Loucy (cell line): ENCODE data around the gene LAMA5.

Source experiments
- H2AFZ ChIP-seq: fragments of 200-600 bp; sonication (generic); 2 replicates; pipeline ENCODE4 v1.6.0; 2016; ENCODE audit warnings: antibody characterized with exemption, mild to moderate bottlenecking, low read length, moderate library complexity
- H3F3A ChIP-seq: fragments of 200-600 bp; 2 replicates; pipeline ENCODE4 v1.6.0; 2016; ENCODE audit warnings: antibody characterized with exemption, low read depth, mild to moderate bottlenecking
- H3K27me3 ChIP-seq: fragments of 200-600 bp; sonication (generic); 2 replicates; pipeline ENCODE4 v1.6.1; 2014; ENCODE audit warnings: low read length, mild to moderate bottlenecking; ENCODE audit not compliant: insufficient read depth, poor library complexity, severe bottlenecking
- H3K36me3 ChIP-seq: fragments of 200-600 bp; sonication (generic); 2 replicates; pipeline ENCODE4 v1.6.1; 2016; ENCODE audit warnings: low read length; ENCODE audit not compliant: insufficient read depth
- H3K4me1 ChIP-seq: fragments of 200-600 bp; sonication (generic); 2 replicates; pipeline ENCODE4 v1.5.1; 2014; ENCODE audit warnings: low read length, mild to moderate bottlenecking; ENCODE audit not compliant: insufficient read depth, poor library complexity, severe bottlenecking
- H3K4me2 ChIP-seq: fragments of 200-600 bp; sonication (generic); 2 replicates; pipeline ENCODE4 v1.6.0; 2014; ENCODE audit warnings: antibody characterized with exemption, low read length, low read depth, mild to moderate bottlenecking; ENCODE audit not compliant: poor library complexity, severe bottlenecking
- H3K4me3 ChIP-seq: fragments of 200-600 bp; sonication (generic); 2 replicates; pipeline ENCODE4 v1.5.1; 2014; ENCODE audit warnings: low read length, mild to moderate bottlenecking, mixed read lengths; ENCODE audit not compliant: poor library complexity, severe bottlenecking
- H3K79me2 ChIP-seq: fragments of 200-600 bp; sonication (generic); 2 replicates; pipeline ENCODE4 v1.6.1; 2014; ENCODE audit warnings: low read length; ENCODE audit not compliant: insufficient read depth
- H3K9ac ChIP-seq: fragments of 200-600 bp; sonication (generic); 2 replicates; pipeline ENCODE4 v1.6.0; 2014; ENCODE audit warnings: mild to moderate bottlenecking, low read depth, low read length, moderate library complexity; ENCODE audit not compliant: poor library complexity, severe bottlenecking
- H3K9me2 ChIP-seq: fragments of 200-600 bp; sonication (generic); replicated peaks from 2 replicates; pipeline ENCODE4 v1.6.1; 2016; ENCODE audit warnings: low read depth, low read length, mixed read lengths
- H3K9me3 ChIP-seq: fragments of 200-600 bp; sonication (generic); 2 replicates; pipeline ENCODE4 v1.6.1; 2014; ENCODE audit warnings: mild to moderate bottlenecking, antibody characterized with exemption, low read length, low read depth; ENCODE audit not compliant: insufficient read depth
- H4K20me1 ChIP-seq: fragments of 200-600 bp; sonication (generic); 2 replicates; pipeline ENCODE4 v1.6.0; 2014; ENCODE audit warnings: antibody characterized with exemption, low read length, mild to moderate bottlenecking; ENCODE audit not compliant: insufficient read depth, poor library complexity, severe bottlenecking
- CTCF ChIP-seq: fragments of 200-600 bp; sonication (generic); conservative IDR thresholded peaks from 2 replicates; pipeline ENCODE4 v1.5.1; 2014; ENCODE audit warnings: mild to moderate bottlenecking, antibody characterized with exemption, low read length
- EZH2phosphoT487 ChIP-seq: fragments of 200-600 bp; IDR thresholded peaks from 2 replicates; pipeline ENCODE4 v1.6.1; 2018; ENCODE audit warnings: antibody characterized with exemption, mild to moderate bottlenecking, moderate library complexity, borderline replicate concordance

LAMA5 gene

GRCh38 chr20:62268228-62268900 lies 98.7 kb downstream of the LAMA5 start:
- Histone ChIP-seq H4K20me1 (no peaks in the 10 kb centered on the region), H3F3A (no peaks in the 10 kb centered on the region), H3K9ac (no peak overlapping the region), H3K36me3 (peaks cover 70% of the 10 kb centered on the region), H3K4me3 (no peak overlapping the region), H3K79me2 (no peaks in the 10 kb centered on the region), H3K9me3 (no peaks in the 10 kb centered on the region), H3K9me2 (no peaks in the 10 kb centered on the region), H2AFZ (no peak overlapping the region), H3K4me2 (no peak overlapping the region), H3K27me3 (no peaks in the 10 kb centered on the region), H3K4me1 (no peaks in the 10 kb centered on the region)
- no peak for TF ChIP-seq EZH2phosphoT487
- TF ChIP-seq CTCF, result no peak

GRCh38 chr20:62267543-62267942 lies 99.6 kb downstream of the LAMA5 start:
- Histone ChIP-seq H3K36me3 (peaks cover 70% of the 10 kb centered on the region), H3K9me3 (no peaks in the 10 kb centered on the region), H3K79me2 (no peaks in the 10 kb centered on the region), H3K27me3 (no peaks in the 10 kb centered on the region), H3K4me2 (no peak overlapping the region), H3F3A (no peaks in the 10 kb centered on the region), H2AFZ (no peak overlapping the region), H3K4me1 (no peaks in the 10 kb centered on the region), H3K4me3 (no peak overlapping the region), H4K20me1 (no peaks in the 10 kb centered on the region), H3K9ac (no peak overlapping the region), H3K9me2 (no peaks in the 10 kb centered on the region)
- TF ChIP-seq EZH2phosphoT487, result no peak
- no peak for TF ChIP-seq CTCF

GRCh38 chr20:62266851-62267250 lies 100.3 kb downstream of the LAMA5 start:
- no peak overlapping the region for H3K4me3 ChIP-seq
- H4K20me1 ChIP-seq, result no peaks in the 10 kb centered on the region
- H3K4me1 ChIP-seq, result no peaks in the 10 kb centered on the region
- H3K27me3 ChIP-seq, result no peaks in the 10 kb centered on the region
- H3K9ac ChIP-seq, result no peak overlapping the region
- H3K4me2 ChIP-seq, result no peak overlapping the region
- no peak overlapping the region for H2AFZ ChIP-seq
- no peaks in the 10 kb centered on the region for H3F3A ChIP-seq
- no peaks in the 10 kb centered on the region for H3K9me2 ChIP-seq
- H3K36me3 ChIP-seq, result peaks cover 70% of the 10 kb centered on the region
- H3K79me2 ChIP-seq, result no peaks in the 10 kb centered on the region
- H3K9me3 ChIP-seq, result no peaks in the 10 kb centered on the region
- TF ChIP-seq CTCF (no peak), EZH2phosphoT487 (no peak)
